RWPE2 (cell line): ENCODE measurements around the gene CXCL8.

ENCODE experiments used
- ATAC-seq: fragments of 200-7000 bp; cut with Tn5 transposase; 3 replicates; pipeline ENCODE4 v1.9.1; 2021; ENCODE audit warnings: low read depth
- DNase-seq: peaks from one replicate; pipeline ENCODE4 v3.0.0-alpha.2; 2020; ENCODE audit warnings: low spot score
- H3K27ac ChIP-seq: fragments of 450-650 bp; 2 replicates; pipeline ENCODE4 v1.5.1; 2017; ENCODE audit warnings: mild to moderate bottlenecking; ENCODE audit not compliant: poor library complexity, severe bottlenecking
- H3K27me3 ChIP-seq: fragments of 250-450 bp; sonication (Bioruptor Pico); 2 replicates; pipeline ENCODE4 v1.5.1; 2021; ENCODE audit warnings: mild to moderate bottlenecking, moderate library complexity; ENCODE audit not compliant: insufficient read depth, poor library complexity, severe bottlenecking
- H3K36me3 ChIP-seq: fragments of 250-450 bp; sonication (Bioruptor Pico); 2 replicates; pipeline ENCODE4 v1.5.1; 2020; ENCODE audit warnings: low read depth, mild to moderate bottlenecking, moderate library complexity
- H3K4me1 ChIP-seq: fragments of 250-450 bp; sonication (Bioruptor Pico); 2 replicates; pipeline ENCODE4 v1.5.1; 2021; ENCODE audit warnings: mild to moderate bottlenecking, moderate library complexity; ENCODE audit not compliant: insufficient read depth, poor library complexity, severe bottlenecking
- H3K4me3 ChIP-seq: fragments of 250-450 bp; sonication (Bioruptor Pico); 2 replicates; pipeline ENCODE4 v1.5.1; 2021; ENCODE audit warnings: mild to moderate bottlenecking, moderate library complexity; ENCODE audit not compliant: severe bottlenecking
- H3K9me3 ChIP-seq: fragments of 250-450 bp; sonication (Bioruptor Pico); 2 replicates; pipeline ENCODE4 v1.5.1; 2021; ENCODE audit warnings: mild to moderate bottlenecking, moderate library complexity; ENCODE audit not compliant: severe bottlenecking
- CTCF ChIP-seq: fragments of 450-650 bp; IDR thresholded peaks from one replicate; pipeline ENCODE4 v1.5.1; 2017; ENCODE audit warnings: mild to moderate bottlenecking, moderate library complexity; ENCODE audit not compliant: poor library complexity, severe bottlenecking

The CXCL8 gene

GRCh38 chr4:73707918-73708577 lies 32.3 kb upstream of the CXCL8 start:
- H3K36me3 ChIP-seq: no peaks in the 10 kb centered on the region
- ATAC-seq (peak; percentile 69), DNase-seq (peak; percentile 90)
- no peaks in the 10 kb centered on the region for H3K9me3 ChIP-seq
- H3K4me3 ChIP-seq: no peak overlapping the region
- no peaks in the 10 kb centered on the region for H3K27me3 ChIP-seq
- H3K4me1 ChIP-seq: peaks cover 56% of the 10 kb centered on the region
- TF ChIP-seq CTCF: no peak
- peak overlapping the region; percentile 98 for H3K27ac ChIP-seq

DNA sequence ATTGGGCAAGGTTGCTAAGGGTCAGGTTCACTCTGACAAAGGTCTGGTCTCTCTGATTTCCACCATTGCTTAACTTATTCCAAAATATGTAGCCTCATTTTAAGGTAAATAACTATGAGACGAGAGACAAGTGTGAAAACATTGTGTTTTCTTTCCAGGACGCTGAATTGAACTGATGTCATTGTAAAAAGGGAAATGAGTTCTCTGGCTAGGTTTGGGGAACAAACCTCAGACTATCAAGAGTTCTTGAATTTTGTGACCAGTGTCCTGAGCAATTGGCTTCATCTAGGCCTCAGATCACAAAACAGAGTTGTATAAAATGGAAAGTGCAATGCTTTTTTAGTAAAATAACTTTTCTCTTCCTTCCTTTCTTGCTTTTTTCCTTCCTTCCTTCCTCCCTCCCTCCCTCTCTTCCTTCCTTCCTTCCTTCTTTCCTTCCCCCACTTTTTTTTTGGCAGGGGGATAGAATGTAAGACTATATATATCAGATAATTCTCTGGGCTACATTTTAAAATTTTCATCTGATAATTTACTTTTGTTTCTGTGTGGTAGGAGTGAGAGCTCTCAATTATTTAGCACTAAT lies 30.8 kb upstream of the CXCL8 start:
- no peaks in the 10 kb centered on the region for H3K9me3 ChIP-seq
- no peak for TF ChIP-seq CTCF
- peak overlapping the region; percentile 98 for H3K27ac ChIP-seq
- DNase-seq: no peak
- H3K4me1 ChIP-seq: peaks cover 53% of the 10 kb centered on the region
- H3K27me3 ChIP-seq: no peaks in the 10 kb centered on the region
- ATAC-seq: no peak
- no peaks in the 10 kb centered on the region for H3K36me3 ChIP-seq
- H3K4me3 ChIP-seq: no peak overlapping the region

DNA sequence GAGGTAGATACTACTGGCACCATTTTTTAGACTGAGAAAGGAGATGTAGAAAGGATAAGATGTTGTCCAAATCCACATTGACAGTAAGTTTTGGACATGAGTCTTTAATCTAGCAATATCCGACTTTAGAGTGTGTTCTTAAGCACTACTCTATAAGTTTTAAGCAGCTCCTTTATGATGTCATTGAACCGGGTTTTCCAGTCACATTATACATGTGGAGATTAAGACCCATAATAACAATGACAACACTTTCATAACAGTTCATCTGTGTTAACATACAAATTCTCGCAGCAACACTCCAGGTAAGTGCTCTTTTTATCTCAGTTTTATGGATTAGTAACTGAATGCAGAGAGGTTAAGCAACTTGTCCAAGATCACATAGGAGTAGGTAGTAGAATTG lies 30.3 kb upstream of the CXCL8 start:
- H3K36me3 ChIP-seq: no peaks in the 10 kb centered on the region
- no peak overlapping the region for H3K27ac ChIP-seq
- H3K27me3 ChIP-seq: no peaks in the 10 kb centered on the region
- no peak overlapping the region for H3K4me3 ChIP-seq
- ATAC-seq (no peak), DNase-seq (no peak)
- no peak for TF ChIP-seq CTCF
- no peaks in the 10 kb centered on the region for H3K9me3 ChIP-seq
- peaks cover 49% of the 10 kb centered on the region for H3K4me1 ChIP-seq

GRCh38 chr4:73711989-73712388 lies 28.4 kb upstream of the CXCL8 start:
- Histone ChIP-seq H3K4me3 (no peak overlapping the region), H3K27ac (no peak overlapping the region), H3K9me3 (no peaks in the 10 kb centered on the region), H3K36me3 (no peaks in the 10 kb centered on the region), H3K4me1 (peaks cover 42% of the 10 kb centered on the region), H3K27me3 (no peaks in the 10 kb centered on the region)
- no peak for DNase-seq
- no peak for TF ChIP-seq CTCF
- ATAC-seq: no peak

DNA sequence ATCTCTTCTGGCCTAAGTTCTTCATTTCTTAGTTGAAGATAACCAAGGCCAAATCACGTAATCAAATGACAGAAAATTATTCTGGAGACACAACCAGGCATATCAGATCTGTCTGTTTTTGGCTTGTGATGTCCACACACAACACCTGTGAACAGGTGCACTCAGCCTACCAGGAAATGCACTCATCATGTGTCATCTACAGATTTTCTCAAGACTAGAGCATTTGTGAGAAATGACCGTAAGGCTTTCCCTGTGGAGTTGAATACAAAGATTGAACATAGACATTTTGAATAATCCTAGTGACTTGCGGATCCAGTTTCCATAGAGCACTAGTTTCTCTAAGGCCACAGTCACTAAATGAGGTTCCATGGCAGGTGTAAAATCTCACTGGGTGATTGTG lies 26.7 kb upstream of the CXCL8 start:
- TF ChIP-seq CTCF: no peak
- ATAC-seq (peak; percentile 82), DNase-seq (no peak)
- Histone ChIP-seq H3K4me3 (no peak overlapping the region), H3K27ac (peak overlapping the region; percentile 19), H3K27me3 (no peaks in the 10 kb centered on the region), H3K4me1 (peaks cover 35% of the 10 kb centered on the region), H3K36me3 (no peaks in the 10 kb centered on the region), H3K9me3 (no peaks in the 10 kb centered on the region)
